ENCODE data around the gene CCDC154. TPM values are rescaled to one million over a fixed set of nuclear protein-coding genes. Genes with fewer than 3 reads are reported as not detected.
"Not testable (repeated sequence)": the region's sequence is repeated elsewhere in the genome, so short reads cannot be mapped to it uniquely, and the experiment has no call there.

Gene CCDC154
- total RNA-seq, 6 donors from 2014 or later: 0.30 to 5.4 (median 2.9) TPM; not detected in 1

GRCh38 chr16:1441391-1441829 lies 2.9 kb downstream of the CCDC154 start:
- Histone ChIP-seq H3K4me3 (no peak overlapping the region), H3K27ac (no peak overlapping the region), H3K36me3 (peaks cover 0 to 13% (median 9%) of the 10 kb centered on the region in 4 donors), H3K27me3 (no peaks in the 10 kb centered on the region), H3K9me3 (no peaks in the 10 kb centered on the region), H3K4me1 (no peaks in the 10 kb centered on the region)
- 64 to 68% methylated on average over 14 to 22 of the region's 22 CpGs for WGBS, 2 donors
- no peak for TF ChIP-seq POLR2A (IDR thresholded peaks at IDR 0.05)
- TF ChIP-seq POLR2AphosphoS5 (IDR thresholded peaks at IDR 0.05): no peak
- TF ChIP-seq EP300 (IDR thresholded peaks at IDR 0.05): no peak
- TF ChIP-seq CTCF (IDR thresholded peaks at IDR 0.05): no peak
- no peak for ATAC-seq (ENCODE audit: low FRiP score in 2 of 2)
- peak in 1 of 2 donors; percentile 68 for DNase-seq

- not testable (repeated sequence) for DNase-seq; ATAC-seq (ENCODE audit: low FRiP score in 2 of 2)
- WGBS, 2 donors: 92 to 96% methylated on average over 4 of the region's 4 CpGs
Observed at GRCh38 chr16:1439699-1440074, 4.7 kb downstream of the CCDC154 start.

GRCh38 chr16:1439058-1439698 lies 5.2 kb downstream of the CCDC154 start:
- TF ChIP-seq EP300 (IDR thresholded peaks at IDR 0.05) (no peak), POLR2A (IDR thresholded peaks at IDR 0.05) (no peak)
- Histone ChIP-seq H3K27me3 (no peaks in the 10 kb centered on the region), H3K27ac (no peak overlapping the region), H3K36me3 (no peaks in the 10 kb centered on the region), H3K4me1 (no peaks in the 10 kb centered on the region), H3K9me3 (no peaks in the 10 kb centered on the region), H3K4me3 (no peak overlapping the region)
- DNase-seq: peak in 1 of 2 donors; percentile 75
- 76 to 85% methylated on average over 11 to 27 of the region's 27 CpGs for WGBS, 2 donors
- no peak for ATAC-seq (ENCODE audit: low FRiP score in 2 of 2)

More at GRCh38 chr16:1439699-1440074, 4.7 kb downstream of the CCDC154 start:
- H3K4me3 ChIP-seq, H3K27me3 ChIP-seq, H3K27ac ChIP-seq, H3K9me3 ChIP-seq, H3K36me3 ChIP-seq, H3K4me1 ChIP-seq: not testable (repeated sequence)

GRCh38 chr16:1438229-1439057 lies 5.9 kb downstream of the CCDC154 start:
- H3K4me1 ChIP-seq: no peaks in the 10 kb centered on the region
- 71 to 74% methylated on average over 11 to 14 of the region's 35 CpGs for WGBS, 2 donors
- no peaks in the 10 kb centered on the region for H3K27me3 ChIP-seq
- H3K4me3 ChIP-seq: no peak overlapping the region
- no peak overlapping the region for H3K27ac ChIP-seq
- H3K9me3 ChIP-seq: no peaks in the 10 kb centered on the region
- TF ChIP-seq POLR2AphosphoS5 (IDR thresholded peaks at IDR 0.05) (no peak), POLR2A (IDR thresholded peaks at IDR 0.05) (no peak), EP300 (IDR thresholded peaks at IDR 0.05) (no peak)
- ATAC-seq (ENCODE audit: low FRiP score in 2 of 2) (no peak), DNase-seq (peak in 1 of 2 donors; percentile 72)
- no peaks in the 10 kb centered on the region for H3K36me3 ChIP-seq

GRCh38 chr16:1437606-1438005 lies 6.8 kb downstream of the CCDC154 start:
- H3K4me3 ChIP-seq: no peak overlapping the region
- 95% methylated on average over 8 of the region's 22 CpGs; no CpG with 5 or more reads in 1 of the 2 donors for WGBS, 2 donors
- ATAC-seq (ENCODE audit: low FRiP score in 2 of 2) (no peak), DNase-seq (peak in 1 of 2 donors; percentile 81)
- H3K27ac ChIP-seq: no peak overlapping the region
- TF ChIP-seq POLR2AphosphoS5 (IDR thresholded peaks at IDR 0.05) (no peak), CTCF (IDR thresholded peaks at IDR 0.05) (no peak), POLR2A (IDR thresholded peaks at IDR 0.05) (no peak), EP300 (IDR thresholded peaks at IDR 0.05) (no peak)
- no peaks in the 10 kb centered on the region for H3K36me3 ChIP-seq
- H3K4me1 ChIP-seq: no peaks in the 10 kb centered on the region
- H3K27me3 ChIP-seq: no peaks in the 10 kb centered on the region
- H3K9me3 ChIP-seq: no peaks in the 10 kb centered on the region

GRCh38 chr16:1436731-1437355 lies 7.5 kb downstream of the CCDC154 start:
- no peaks in the 10 kb centered on the region for H3K36me3 ChIP-seq
- H3K9me3 ChIP-seq: no peaks in the 10 kb centered on the region
- WGBS, 2 donors: 78 to 86% methylated on average over 32 to 47 of the region's 47 CpGs
- no peak for ATAC-seq (ENCODE audit: low FRiP score in 2 of 2)
- no peaks in the 10 kb centered on the region for H3K27me3 ChIP-seq
- no peak overlapping the region for H3K4me3 ChIP-seq
- no peak overlapping the region for H3K27ac ChIP-seq
- TF ChIP-seq CTCF (IDR thresholded peaks at IDR 0.05): no peak
- TF ChIP-seq POLR2A (IDR thresholded peaks at IDR 0.05): no peak
- no peak for TF ChIP-seq POLR2AphosphoS5 (IDR thresholded peaks at IDR 0.05)
- no peak for TF ChIP-seq EP300 (IDR thresholded peaks at IDR 0.05)
- peak in 1 of 2 donors; percentile 85 for DNase-seq
- no peaks in the 10 kb centered on the region for H3K4me1 ChIP-seq
